Activated T-helper 1 cell treated with Interleukin-2 at 50 U/mL for 16 hours (primary cell): ENCODE data around the gene NHLRC1.
"Not testable (repeated sequence)": the region's sequence is repeated elsewhere in the genome, so short reads cannot be mapped to it uniquely, and the experiment has no call there.

Experiments
- DNase-seq: peaks from one replicate; pipeline ENCODE4 v3.0.0-alpha.2; 2020; ENCODE audit warnings: low read depth

Gene NHLRC1

DNA sequence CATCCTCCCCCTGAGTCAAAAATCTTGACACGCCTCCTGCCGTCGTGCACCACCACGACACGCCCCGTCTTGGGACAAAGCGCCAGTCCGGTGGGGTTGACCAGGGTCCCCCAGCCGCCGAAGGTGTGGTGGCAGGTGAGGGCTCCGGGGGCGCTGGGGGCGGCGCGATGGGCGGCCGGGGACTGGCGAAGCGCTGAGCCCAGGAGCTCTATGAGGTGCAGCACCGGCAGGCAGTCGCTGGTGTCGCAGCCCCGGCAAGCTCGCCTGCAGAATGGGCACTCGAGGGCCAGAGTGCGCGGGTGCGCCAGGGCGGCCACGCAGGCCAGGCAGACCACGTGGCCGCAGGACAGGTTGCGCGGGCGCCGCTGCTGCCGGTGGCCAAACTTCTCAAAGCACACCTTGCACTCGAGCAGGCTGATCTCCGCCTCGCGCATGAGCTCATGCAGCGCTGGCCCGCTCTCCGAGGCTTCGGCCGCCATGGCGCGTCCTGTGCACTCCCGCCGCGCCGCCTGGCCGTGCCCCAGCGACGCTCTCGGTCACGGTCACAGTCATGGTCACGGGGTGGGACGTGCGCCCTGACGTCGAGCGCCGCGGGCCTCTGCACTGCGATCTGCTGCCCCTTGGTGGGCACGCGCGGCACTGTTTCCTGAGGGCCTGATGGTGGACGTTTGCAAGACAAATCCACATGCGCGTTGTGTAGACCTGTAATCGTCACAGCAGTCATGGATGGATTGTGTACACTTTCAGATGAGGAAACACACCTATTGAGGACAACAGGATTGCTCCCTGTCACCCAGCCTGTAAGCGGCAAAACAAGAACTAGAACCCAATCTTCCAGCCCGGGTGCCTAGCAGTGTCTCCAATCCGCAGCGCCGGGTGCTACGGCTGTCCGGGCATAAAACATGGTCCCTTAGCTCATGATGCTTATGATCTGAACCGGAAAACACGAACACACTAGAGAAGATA, at the start of gene NHLRC1:
Gene NHLRC1, minus strand, starts transcription at position 550 of the 966 bp plus-strand sequence. Its CDS starts 71 bp downstream, at position 479.
- DNase-seq: peak; percentile 50

DNA sequence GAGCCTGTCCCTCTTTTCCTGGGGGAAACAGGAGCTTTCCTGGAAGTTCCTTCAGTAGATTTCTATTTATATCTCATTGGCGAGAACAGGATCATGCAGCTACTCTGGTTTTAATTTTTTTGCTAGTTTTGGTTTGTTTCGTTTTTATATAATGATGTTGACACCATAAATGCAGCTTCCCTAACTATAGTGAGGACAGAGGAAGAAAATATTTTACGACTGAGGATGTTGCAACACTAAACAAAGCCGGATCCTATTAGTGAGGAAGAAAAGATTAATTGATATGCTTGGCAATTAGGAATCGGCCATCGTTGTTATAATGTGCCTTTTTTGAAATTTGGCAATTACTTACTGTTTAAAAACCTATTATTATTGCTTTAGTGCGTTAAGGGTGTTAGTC, 49.4 kb upstream of the NHLRC1 start:
- DNase-seq: no peak

DNA sequence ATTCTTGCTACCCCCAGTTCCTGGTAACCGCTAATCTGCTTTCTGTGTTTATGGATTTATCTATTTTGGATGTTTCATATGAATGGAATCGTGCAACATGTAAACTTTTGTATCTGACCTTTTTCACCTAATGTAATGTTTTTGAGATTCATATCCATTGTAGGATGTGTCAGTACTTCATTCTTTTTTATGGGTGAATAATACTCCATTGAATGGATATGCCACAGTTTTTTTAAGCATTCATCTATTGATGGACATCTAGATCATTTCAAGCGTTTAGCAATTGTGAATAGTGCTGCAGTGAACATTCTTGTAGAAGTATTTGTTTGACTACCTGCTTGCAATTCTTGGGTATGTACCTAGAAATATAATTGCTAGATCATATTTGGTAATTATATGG, 45.8 kb upstream of the NHLRC1 start:
- no peak for DNase-seq

DNA sequence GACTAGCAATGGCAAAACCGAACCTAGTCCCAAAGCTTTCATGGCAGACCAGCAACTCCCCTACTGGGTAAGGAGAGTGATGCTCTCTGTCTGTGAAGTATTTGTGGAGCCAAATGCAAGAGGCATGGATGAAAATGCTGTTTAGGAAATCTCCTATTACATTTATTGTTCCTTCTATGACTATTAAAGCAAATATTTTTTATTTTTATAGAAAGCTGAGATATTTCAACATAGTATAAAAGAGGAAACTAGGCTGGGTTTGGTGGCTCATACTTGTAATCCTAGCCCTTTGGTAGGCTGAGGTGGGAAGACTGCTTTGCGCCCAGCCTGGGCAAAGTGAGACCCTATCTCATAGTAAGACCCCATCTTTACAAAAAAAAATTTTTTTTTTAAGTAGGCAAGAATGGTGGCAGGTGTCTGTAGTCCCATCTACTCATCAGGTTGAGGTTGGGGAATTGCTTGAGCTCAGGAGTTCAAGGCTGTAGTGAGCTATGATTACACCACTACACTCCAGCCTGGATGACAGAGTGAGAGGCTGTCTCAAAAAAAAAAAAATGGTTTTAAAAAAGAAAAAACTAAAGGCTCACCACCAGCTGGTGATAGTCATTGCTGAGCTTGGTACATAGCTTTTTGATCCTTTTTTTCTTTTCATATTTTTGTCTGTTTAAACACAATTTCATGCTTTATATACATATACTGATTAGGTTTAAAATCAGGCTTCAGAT, 44.0 kb upstream of the NHLRC1 start:
- DNase-seq: no peak

DNA sequence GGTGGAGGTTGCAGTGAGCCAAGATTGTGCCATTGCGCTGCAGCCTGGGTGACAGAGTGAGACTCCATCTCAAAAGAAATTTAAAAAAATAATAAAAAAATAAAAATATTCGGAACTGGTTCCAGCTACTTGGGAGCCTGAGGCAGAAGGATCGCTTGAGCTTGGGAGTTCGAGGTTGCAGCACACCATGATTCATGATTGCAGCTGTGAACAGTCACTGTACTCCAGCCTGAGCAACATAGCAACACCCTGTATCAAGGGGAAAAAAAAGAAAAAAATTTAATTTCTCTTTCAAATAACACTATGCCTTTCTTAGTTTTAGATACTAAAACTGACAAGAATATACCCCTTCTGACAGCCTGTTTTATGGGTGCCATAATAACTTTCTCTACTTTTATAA, 43.3 kb upstream of the NHLRC1 start:
- DNase-seq: no peak

DNA sequence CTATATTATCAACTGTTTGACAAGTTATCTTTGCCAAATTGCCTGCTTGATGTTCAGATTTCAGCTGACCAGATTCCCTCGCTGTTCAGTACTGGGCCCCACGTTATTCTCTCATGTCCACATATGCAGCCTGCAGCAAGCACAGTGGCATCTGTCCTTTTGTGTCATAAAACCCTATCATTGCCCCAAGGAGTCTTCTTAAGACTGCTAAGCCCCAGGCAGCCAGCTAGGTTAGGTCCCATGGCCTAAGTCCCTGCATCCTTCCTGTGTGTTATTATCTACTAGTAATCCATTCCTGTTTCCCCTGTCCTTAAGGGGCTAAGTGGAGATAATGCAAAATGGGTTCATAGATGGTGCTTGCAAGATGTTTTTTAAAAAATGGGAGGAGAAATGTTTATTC, 39.9 kb upstream of the NHLRC1 start:
- DNase-seq: no peak

DNA sequence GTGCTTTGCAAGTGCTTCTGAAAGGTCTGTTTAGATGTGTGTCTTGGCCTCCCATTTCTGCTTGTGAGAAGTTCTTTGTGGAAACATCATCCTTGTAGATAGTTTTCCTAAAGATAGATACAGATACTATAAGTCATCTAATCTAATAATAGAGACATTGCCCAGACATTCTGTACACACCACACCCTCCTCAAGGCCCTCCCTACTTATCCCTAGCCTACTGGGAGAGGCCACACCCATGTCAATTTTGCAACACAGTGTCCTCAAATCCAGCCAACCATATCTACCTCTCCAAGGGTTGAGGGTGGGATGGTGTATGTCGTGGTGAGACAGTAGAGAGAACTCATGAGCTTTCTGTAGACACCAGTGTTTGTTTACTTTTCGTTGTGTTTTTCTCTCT, 39.0 kb upstream of the NHLRC1 start:
- no peak for DNase-seq

DNA sequence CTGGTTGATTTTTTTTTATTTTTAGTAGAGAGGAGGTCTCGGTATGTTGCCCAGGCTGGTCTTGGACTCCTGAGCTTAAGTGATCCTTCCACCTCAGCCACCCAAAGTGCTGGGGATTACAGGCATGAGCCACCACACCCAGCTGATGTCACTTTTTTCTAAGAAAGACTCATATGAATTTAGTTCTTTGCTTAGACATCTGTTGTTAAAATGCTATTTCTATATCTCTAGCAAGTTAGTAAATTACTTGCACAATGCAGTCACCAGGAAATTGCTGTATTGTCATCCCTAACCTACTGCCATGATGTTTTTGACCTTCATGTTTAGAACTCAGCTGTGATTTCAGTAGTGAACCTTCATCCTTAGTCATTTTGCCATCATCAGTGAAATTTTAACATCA, 38.4 kb upstream of the NHLRC1 start:
- DNase-seq: no peak

DNA sequence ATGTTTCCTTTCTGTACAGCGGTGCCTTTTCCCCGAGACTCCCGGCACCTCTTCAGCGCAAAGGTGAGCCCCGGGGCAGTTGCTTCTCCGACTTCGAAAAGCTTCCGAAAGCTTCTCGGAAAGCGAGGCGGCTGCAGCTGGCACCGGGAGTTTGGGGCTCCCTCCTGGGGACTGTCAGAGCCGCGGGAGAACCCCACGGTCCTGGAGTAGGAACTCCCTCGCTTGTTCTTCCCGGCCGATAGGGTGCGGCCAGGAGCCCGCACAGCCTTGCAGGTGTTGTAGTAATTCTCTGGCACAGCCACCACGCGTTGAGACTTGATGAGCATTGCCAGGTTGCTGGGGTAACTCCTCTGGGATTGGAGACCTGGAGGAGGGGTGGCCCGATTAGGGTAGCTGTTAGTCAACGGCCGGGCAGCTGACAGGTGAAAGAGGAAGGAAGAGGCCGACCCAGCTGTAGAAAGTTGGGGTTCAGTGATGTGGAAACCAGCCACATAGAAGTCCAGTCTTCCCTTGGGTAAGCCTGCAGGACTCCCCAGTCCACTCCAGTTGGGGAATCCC, 33.5 kb upstream of the NHLRC1 start:
- DNase-seq: peak; percentile 21

DNA sequence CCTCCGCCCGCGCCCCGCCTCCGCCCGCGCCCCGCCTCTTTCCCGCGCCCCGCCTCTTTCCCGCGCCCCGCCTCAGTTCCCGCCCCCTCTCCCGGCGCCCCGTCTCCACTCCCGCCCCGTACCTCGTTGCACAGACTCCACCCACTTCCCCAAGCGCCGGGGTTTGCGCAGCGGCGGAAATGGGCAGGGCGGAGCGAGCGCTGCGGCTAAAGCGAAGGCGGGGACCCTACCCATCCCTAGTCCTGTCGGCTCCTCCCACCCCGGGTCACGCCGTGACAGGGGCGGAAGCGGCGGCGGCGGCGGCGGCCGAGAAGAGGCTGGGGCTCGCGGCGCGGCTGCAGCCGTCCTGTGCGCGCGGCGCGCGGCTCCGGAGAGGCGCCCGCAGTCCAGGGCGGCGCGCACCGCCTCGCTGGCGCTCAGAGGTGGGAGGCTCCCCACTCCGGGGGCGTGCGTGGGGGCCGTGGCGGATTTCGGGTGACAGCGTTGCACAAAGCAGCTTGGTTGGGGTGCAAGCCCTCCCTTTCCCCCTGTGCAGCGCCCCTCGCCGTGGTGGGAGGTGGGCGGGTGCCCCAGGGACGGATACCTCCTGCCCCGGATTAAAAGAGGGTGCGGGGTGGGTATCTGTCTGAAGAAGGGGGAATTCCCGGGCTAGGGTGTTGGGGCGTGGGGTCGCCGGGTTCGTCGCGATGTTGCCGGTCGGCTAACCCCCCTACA, 32.8 kb upstream of the NHLRC1 start, which contains the start of gene KDM1B:
Gene KDM1B, plus strand, starts transcription at position 273 of the 714 bp plus-strand sequence. CDS start 4,474 bp downstream, outside the sequence.
- DNase-seq: peak; percentile 99

DNA sequence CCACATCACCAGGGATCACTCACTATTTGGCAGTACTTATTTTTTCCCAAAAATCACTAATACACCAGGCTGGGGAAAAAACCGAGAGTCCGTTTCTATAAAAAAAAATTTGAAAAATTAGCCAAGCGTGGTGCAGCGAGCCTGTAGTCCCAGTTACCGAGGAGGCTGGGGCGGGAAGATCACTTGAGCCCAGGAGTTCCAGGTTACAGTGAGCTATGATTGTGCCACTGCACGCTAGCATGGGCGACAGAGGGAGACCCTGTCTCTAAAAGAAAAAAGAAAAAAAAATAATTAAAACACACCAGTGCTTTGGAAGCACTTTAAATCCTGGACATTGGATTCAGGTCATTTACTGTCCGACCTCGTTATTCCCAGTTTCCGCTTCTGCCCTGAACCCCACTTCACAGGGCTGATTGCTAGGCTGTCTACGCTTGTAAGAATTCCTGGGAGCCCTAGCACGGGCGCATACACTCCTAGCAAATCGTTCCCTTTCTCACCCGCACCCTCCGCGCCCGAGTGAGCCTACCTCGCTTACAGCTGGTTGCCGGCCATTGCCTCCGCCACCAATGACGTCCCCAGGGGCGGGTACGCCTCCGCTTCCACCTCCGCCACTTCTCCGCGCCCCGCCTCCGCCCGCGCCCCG, 32.2 kb upstream of the NHLRC1 start, which contains the start of gene TPMT:
Gene TPMT, minus strand, starts transcription at position 571 of the 643 bp plus-strand sequence. CDS start 5,950 bp downstream, outside the sequence.
- DNase-seq: no peak

DNA sequence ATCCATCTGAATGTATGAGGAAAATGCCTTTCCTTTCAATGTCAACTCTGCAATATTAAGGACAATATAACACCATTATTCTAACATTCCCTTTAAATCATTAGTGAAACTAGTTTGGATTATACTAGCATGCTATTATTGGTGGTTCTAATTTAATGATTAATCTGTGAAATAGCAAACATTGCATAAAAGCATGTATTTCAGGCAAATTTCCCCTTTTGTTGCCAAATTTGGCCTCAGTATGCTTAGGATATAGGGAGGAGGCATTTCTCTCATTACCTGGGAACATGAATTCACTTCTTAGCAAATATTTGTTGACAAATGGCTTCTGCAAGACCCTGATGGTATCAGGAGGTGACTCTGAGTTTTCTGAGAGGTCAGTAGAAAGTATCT, 30.8 kb upstream of the NHLRC1 start:
- DNase-seq: no peak

DNA sequence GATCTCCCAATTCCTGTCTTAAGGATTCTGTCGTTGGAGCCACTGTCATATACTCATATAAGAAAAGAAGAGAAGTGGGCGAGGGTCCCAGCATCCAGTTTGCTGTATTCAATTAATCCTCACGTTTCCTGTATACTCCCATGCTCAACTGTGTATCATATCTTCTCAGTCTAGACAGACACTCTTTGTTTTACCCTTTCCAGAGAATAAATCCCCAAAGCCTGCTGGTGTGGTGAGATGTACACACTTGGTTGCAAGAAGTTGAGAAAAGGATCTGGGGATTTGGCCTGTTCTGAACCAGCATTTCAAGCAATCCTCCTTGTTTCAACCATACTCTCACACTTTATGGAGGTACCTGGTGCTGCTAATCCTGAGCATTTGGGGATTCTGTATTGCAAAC, 29.3 kb upstream of the NHLRC1 start:
- DNase-seq: no peak

DNA sequence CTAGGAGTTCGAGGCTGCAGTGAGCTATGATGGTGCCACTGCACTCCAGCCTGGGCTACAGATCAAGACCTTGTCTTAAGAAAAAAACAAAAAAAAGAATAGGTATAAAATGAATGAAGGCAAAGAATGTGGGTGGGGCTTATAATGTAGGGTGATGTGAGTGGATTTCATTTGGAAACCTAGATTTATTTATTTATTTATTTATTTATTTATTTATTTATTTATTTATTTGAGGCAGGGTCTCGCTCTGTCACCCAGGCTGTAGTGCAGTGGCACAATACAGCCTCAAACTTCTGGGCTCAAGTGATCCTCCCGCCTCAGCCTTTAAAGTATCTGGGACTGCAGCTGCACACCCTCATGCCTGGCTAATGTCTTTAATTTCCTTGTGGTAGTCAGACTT, 28.9 kb upstream of the NHLRC1 start:
- not testable (repeated sequence) for DNase-seq

DNA sequence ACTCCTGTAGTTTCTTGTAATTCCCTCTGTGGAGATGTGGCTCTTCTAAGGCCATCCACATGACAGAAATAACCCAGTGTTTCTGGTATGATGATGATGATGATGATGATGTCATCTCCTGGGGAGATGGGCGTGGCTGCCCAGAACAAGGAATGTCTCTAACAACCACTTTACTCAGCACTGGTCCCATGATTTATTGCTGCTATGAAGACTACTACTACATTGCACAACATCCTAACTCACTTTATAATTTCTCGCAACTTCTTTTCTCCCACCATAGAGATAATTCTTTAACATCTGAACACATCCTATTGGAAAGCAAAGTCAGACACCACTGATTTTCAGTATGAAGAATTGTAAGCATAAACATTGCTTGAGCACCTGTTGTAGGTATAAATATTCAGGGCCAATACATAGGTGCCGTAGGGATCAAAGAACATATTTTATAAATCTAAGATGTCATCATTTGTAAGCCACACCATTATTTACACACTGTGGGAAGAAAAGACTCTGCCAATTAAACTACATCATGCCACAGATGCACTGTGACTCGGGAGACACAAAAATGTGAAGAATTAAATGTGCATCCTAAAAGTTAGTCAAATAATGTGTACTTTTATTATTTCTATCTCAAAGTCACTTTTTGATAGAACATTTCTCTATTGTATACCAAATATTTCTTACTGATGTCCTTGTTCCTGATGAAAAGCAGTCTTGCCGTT, 26.0 kb upstream of the NHLRC1 start:
- no peak for DNase-seq

DNA sequence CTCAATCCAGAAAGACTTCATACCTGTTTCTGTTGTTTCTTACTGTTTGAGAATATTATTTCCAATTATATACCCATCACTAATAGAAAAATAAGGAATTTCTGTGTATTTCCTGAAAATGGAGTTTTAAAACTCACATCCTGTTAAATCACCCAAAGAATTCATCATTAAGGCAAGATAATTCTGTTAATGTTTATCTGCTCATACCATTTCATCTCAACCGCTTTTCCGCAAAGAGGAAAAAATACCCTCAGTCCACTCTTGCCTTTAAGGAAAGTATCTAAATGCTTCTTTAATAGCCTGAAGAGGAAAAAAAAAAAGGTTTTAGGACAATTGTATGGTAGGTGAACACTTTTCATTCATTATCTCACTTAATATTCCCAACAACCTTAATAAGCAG, 25.1 kb upstream of the NHLRC1 start:
- DNase-seq: no peak

DNA sequence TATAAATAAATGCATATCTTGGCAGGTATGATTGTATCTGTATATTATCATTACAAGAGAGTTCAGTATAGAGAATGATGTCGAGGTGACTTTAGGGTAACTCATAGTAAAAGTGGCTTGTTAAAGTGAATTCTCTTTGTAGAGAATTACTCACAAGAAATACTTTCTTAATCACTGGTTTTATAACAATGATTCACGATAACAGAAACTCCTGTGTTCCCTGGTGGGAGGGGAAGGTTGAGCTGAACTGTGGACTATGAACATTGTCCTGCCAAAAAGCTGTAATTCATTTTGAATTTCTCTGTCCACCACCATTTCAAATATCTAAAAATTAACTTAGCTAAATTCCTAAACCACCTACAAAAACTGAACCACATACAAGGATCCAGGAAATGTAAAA, 24.7 kb upstream of the NHLRC1 start:
- no peak for DNase-seq

DNA sequence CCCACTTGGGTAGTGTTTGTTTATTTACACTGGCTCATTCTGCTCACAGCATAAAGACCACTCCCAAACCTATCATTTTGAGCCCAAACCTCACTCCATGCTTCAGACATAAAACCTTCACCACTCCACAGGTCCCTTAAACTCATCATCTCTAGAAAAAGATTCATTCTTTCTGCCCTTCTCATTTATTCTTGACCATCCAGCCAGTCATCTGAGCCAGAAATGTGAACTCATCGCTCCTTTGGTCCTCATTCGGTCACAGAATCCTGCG, 20.0 kb upstream of the NHLRC1 start:
- DNase-seq: no peak

DNA sequence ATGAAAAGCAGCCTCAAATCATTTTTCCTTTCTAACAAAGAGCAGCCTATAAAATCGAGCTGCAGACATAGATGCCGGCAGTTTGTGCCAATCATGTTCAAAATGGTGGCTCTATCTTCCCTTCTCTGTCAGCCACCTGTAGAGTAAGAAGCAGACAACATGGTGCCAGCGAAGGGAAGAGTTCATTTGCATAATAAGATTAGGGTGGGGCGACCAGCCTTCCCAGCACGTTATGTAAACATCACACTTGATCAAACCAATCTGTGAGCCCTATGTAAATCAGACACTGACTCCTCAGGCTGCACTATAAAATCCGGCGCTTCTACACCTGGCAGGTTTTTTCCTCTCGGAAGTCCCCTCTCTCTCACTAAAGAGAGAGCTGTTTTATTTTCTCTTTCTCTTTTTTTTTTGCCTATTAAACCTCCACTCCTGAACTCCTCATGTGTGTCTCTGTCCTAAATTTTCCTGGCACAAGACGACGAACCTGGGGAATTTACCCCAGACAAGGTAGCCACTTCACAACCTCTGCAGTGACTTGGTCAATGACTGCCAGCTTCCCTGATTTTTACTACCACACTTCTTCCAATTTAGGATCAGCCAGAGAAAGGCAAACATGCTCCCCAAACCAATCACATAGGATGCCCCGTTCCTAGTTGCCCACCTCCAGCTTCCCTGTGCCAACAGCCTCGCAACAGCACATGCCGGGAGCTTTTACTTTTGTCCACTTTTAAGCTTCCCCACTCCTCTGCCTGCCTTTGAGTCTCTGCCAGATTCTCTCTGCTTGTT, 19.5 kb upstream of the NHLRC1 start:
- DNase-seq: no peak

DNA sequence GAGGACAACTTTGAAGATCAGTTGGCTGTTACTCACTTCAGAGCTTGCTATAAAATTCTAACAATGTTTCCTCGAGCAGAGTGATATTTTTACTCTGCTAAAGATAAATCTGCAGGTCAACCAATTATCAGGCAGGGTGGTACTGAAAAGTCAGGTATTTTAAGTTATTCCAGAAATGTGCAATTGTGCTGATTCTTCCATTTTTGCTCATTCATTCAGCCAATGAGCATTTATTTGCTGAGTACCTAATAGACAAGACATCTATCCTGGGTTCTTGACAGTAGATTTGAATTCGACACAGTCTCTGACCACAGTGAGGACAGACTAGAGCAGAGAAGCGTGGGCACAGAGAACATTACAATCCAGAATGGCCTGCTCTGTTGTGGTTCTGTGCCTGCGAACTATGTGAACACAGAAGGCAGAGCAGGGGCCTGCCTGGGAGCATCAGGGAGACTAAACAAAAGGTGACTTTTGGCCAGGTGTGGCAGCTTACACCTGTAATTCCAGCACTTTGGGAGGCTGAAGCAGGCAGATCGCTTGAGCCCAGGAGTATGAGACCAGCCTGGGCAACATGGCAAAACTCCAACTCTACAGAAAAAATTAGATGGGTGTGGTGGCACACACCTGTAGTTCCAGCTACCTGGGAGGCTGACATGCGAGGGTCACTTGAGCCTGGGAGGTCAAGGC, 17.6 kb upstream of the NHLRC1 start:
- DNase-seq: no peak
